PC-9 (cell line): ENCODE measurements around the gene EFNA4. TPM values are rescaled to one million over a fixed set of nuclear protein-coding genes. Genes with fewer than 3 reads are reported as not detected.

ENCODE experiments used
- Bru-seq: library from RNA; stranded (reverse); fragments of 400-500 nt; gene quantifications from one replicate; lab custom pipeline; 2021; lab: Mats Ljungman, UMichigan
- BruChase-seq, 2 experiments: library from RNA; stranded (reverse); fragments of 400-500 nt; gene quantifications; one replicate each; lab custom pipeline; 2021; lab: Mats Ljungman, UMichigan
- BruUV-seq: library from RNA; stranded (reverse); fragments of 400-500 nt; replicated peaks from 2 replicates; lab custom pipeline; 2021; lab: Mats Ljungman, UMichigan
- CTCF ChIA-PET: fragments of 300-600 bp; sonication (Branson Sonifier 250); formaldehyde crosslinking; loops from one replicate; lab custom pipeline; 2022; ENCODE audit warnings: antibody characterized with exemption; lab: Charles Lee
- POLR2A ChIA-PET: fragments of 300-600 bp; sonication (Branson Sonifier 250); formaldehyde crosslinking; loops from one replicate; lab custom pipeline; 2022; ENCODE audit warnings: antibody characterized with exemption; ENCODE audit not compliant: unreplicated experiment; lab: Charles Lee
- DNase-seq, 2 experiments: peaks; one replicate each; pipeline versions ENCODE4 v3.0.0 to v3.0.0-alpha.2; 2015 to 2022; ENCODE audit warnings: mixed read lengths in 1 of 2
- H2AFZ ChIP-seq: fragments of 200-600 bp; sonication (generic); 2 replicates; pipeline ENCODE4 v1.8.1; 2017; ENCODE audit warnings: antibody characterized with exemption
- H3F3A ChIP-seq: fragments of 200-600 bp; sonication (generic); 2 replicates; pipeline ENCODE4 v1.8.1; 2017; ENCODE audit warnings: antibody characterized with exemption, mild to moderate bottlenecking, low read depth; ENCODE audit not compliant: insufficient read depth
- H3K27ac ChIP-seq: fragments of 200-600 bp; sonication (generic); 2 replicates; pipeline ENCODE4 v1.6.1; 2016; ENCODE audit warnings: mixed run types
- H3K27me3 ChIP-seq: fragments of 200-600 bp; sonication (generic); 2 replicates; pipeline ENCODE4 v1.6.1; 2016; ENCODE audit warnings: low read depth, mixed run types; ENCODE audit not compliant: insufficient read depth
- H3K36me3 ChIP-seq: fragments of 200-600 bp; sonication (generic); 2 replicates; pipeline ENCODE4 v1.6.1; 2016; ENCODE audit warnings: low read depth, mixed run types
- H3K4me1 ChIP-seq: fragments of 200-600 bp; sonication (generic); replicated peaks from 2 replicates; pipeline ENCODE4 v1.6.1; 2016; ENCODE audit warnings: mixed run types; ENCODE audit not compliant: insufficient read depth
- H3K4me2 ChIP-seq: fragments of 200-600 bp; sonication (generic); 2 replicates; pipeline ENCODE4 v1.6.1; 2017; ENCODE audit warnings: mixed run types
- H3K4me3 ChIP-seq: fragments of 200-600 bp; sonication (generic); 2 replicates; pipeline ENCODE4 v1.6.1; 2016; ENCODE audit warnings: mixed run types
- H3K79me2 ChIP-seq: fragments of 200-600 bp; sonication (generic); 2 replicates; pipeline ENCODE4 v1.6.1; 2017; ENCODE audit warnings: low read depth, mixed run types
- H3K9me2 ChIP-seq: fragments of 200-600 bp; sonication (generic); 2 replicates; pipeline ENCODE4 v1.8.1; 2017; ENCODE audit warnings: mild to moderate bottlenecking; ENCODE audit not compliant: insufficient read depth
- H3K9me3 ChIP-seq: fragments of 200-600 bp; sonication (generic); 2 replicates; pipeline ENCODE4 v1.8.1; 2016; ENCODE audit warnings: low read depth; ENCODE audit not compliant: insufficient read depth
- H4K20me1 ChIP-seq: fragments of 200-600 bp; sonication (generic); 2 replicates; pipeline ENCODE4 v1.8.1; 2017; ENCODE audit not compliant: insufficient read depth
- EZH2 ChIP-seq: fragments of 200-600 bp; sonication (generic); IDR thresholded peaks from 2 replicates; pipeline ENCODE4 v1.8.0; 2017; ENCODE audit warnings: antibody characterized with exemption, low read depth
- intact Hi-C: fragments of 100-400 bp; cut with micrococcal nuclease; formaldehyde crosslinking; loops from one replicate; pipeline ENCODE4 v1.10.0; 2022; ENCODE audit not compliant: unreplicated experiment
- long read RNA-seq: library from polyadenylated mRNA; stranded (forward); transcript quantifications from one replicate; pipeline ENCODE4 v2.0.0, GENCODE V29; 2022
- total RNA-seq: library from RNA; stranded (reverse); gene quantifications from 2 replicates; pipeline ENCODE4 v1.2.3, GENCODE V29; 2021
- TF ChIP-seq, protein P1 (sequence below): fragments of 200-600 bp; sonication (generic); conservative IDR thresholded peaks from 2 replicates; pipeline ENCODE4 v1.6.1; 2017; ENCODE audit warnings: mixed run types, antibody characterized with exemption, mild to moderate bottlenecking, moderate library complexity

EFNA4 gene, protein sequence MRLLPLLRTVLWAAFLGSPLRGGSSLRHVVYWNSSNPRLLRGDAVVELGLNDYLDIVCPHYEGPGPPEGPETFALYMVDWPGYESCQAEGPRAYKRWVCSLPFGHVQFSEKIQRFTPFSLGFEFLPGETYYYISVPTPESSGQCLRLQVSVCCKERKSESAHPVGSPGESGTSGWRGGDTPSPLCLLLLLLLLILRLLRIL
- 14.0 and 17.3 TPM in 2 replicates for total RNA-seq
- Bru-seq, nascent RNA: percentile 62 among the genes with signal in this experiment
- BruChase-seq, experiment 1, labeled RNA remaining after a 2-hour chase: percentile 82 among the genes with signal in this experiment
- BruChase-seq, experiment 2, labeled RNA remaining after a 6-hour chase: percentile 85 among the genes with signal in this experiment
- long read RNA-seq, transcript EFNA4-202 (4 exons, 1,263 nt): major isoform, 10 of 11 reads
- long read RNA-seq, partial matches to known transcripts: 0 of 11 reads
- long read RNA-seq, other reads (novel, unspliced or antisense): 1 of 11 reads

DNA sequence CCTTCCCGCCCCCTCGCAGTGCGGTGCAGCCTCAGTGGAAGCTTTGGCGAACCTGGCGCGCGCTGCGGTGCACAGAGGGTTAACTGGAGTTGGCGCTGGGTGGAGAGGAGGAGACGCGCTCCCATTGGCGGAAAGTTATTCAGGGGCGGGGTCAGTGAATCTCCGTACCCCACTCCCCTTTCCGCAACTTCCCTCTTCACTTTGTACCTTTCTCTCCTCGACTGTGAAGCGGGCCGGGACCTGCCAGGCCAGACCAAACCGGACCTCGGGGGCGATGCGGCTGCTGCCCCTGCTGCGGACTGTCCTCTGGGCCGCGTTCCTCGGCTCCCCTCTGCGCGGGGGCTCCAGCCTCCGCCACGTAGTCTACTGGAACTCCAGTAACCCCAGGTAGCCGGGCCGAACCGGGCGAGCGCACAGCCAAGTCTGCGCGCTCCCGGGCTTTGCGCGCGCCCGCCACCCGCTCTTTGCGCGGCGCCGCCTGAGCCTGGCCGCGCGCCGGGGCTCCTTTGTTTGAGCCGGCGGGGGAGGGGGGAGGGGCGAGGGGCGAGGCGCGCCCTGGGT, at the start of gene EFNA4:
Gene EFNA4, plus strand, starts transcription at position 191 of the 561 bp plus-strand sequence. Its CDS starts 84 bp downstream, at position 275.
- TF ChIP-seq, protein P1, sequence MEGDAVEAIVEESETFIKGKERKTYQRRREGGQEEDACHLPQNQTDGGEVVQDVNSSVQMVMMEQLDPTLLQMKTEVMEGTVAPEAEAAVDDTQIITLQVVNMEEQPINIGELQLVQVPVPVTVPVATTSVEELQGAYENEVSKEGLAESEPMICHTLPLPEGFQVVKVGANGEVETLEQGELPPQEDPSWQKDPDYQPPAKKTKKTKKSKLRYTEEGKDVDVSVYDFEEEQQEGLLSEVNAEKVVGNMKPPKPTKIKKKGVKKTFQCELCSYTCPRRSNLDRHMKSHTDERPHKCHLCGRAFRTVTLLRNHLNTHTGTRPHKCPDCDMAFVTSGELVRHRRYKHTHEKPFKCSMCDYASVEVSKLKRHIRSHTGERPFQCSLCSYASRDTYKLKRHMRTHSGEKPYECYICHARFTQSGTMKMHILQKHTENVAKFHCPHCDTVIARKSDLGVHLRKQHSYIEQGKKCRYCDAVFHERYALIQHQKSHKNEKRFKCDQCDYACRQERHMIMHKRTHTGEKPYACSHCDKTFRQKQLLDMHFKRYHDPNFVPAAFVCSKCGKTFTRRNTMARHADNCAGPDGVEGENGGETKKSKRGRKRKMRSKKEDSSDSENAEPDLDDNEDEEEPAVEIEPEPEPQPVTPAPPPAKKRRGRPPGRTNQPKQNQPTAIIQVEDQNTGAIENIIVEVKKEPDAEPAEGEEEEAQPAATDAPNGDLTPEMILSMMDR: no peak
- TF ChIP-seq EZH2: no peak
- Histone ChIP-seq H3K9me3 (no peaks in the 10 kb centered on the region), H3K36me3 (peaks cover 6% of the 10 kb centered on the region; the same call in 1 of the 2 replicates), H3K4me1 (peaks cover 10% of the 10 kb centered on the region), H3K27ac (no peak within 1 kb of the TSS), H3K4me3 (peak within 1 kb of the TSS; percentile 74), H3K4me2 (peak within 1 kb of the TSS; percentile 80), H3F3A (peaks cover 24% of the 10 kb centered on the region; the same call in 1 of the 2 replicates), H3K27me3 (no peaks in the 10 kb centered on the region), H2AFZ (peak within 1 kb of the TSS; percentile 77), H4K20me1 (peaks cover 7% of the 10 kb centered on the region), H3K79me2 (peaks cover 13% of the 10 kb centered on the region), H3K9me2 (no peaks in the 10 kb centered on the region)
- DNase-seq: peak; percentile 79 to 82
- ChIA-PET CTCF (no interaction called here), POLR2A (interaction anchor here (0.6 to 0.7 kb wide), 3 partner anchors 65 to 92 kb away, joined by 3 to 6 read pairs (median 4); no protein-coding TSS in a partner anchor)
- intact Hi-C loops: loop anchor here (1.0 to 5.0 kb wide), 3 partner anchors 21 to 506 kb away; partner anchors contain the start of gene UBE2Q1
- BruUV-seq: no TSS peak

DNA sequence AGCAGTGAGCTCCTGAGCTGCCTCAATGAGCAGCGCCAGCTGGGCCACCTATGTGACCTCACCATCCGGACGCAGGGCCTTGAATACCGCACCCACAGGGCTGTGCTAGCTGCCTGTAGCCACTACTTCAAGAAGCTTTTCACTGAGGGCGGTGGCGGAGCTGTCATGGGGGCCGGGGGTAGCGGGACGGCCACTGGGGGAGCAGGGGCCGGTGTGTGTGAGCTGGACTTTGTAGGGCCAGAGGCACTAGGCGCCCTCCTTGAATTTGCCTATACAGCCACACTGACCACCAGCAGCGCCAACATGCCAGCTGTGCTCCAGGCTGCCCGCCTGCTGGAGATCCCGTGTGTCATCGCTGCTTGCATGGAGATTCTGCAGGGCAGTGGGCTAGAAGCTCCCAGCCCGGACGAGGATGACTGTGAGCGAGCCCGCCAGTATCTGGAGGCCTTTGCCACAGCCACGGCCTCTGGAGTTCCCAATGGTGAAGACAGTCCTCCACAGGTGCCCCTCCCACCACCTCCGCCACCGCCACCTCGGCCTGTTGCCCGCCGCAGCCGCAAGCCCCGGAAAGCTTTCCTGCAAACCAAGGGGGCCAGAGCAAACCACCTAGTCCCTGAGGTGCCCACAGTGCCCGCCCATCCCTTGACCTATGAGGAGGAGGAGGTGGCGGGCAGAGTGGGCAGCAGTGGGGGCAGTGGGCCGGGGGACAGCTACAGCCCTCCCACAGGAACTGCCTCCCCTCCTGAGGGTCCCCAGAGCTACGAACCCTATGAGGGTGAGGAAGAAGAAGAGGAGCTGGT, 48.6 kb upstream of the EFNA4 start:
- CTCF ChIA-PET: interaction anchor here (0.5 kb wide), 1 partner anchor 68 kb away, joined by 7 read pairs; no protein-coding TSS in a partner anchor
- BruUV-seq: no TSS peak
- no peak overlapping the region for H3K4me3 ChIP-seq

More for the DNA sequence above, 48.6 kb upstream of the EFNA4 start:
- Histone ChIP-seq H3K4me1 (peaks cover 28% of the 10 kb centered on the region), H3K27me3 (no peaks in the 10 kb centered on the region), H3K9me3 (no peaks in the 10 kb centered on the region), H3K79me2 (peaks cover 4% of the 10 kb centered on the region; the same call in 1 of the 2 replicates), H3F3A (peaks cover 37% of the 10 kb centered on the region), H3K36me3 (no peaks in the 10 kb centered on the region), H3K9me2 (no peaks in the 10 kb centered on the region), H3K27ac (no peak overlapping the region), H3K4me2 (no peak overlapping the region), H2AFZ (no peak overlapping the region), H4K20me1 (peaks cover 23% of the 10 kb centered on the region)
- intact Hi-C loops: no loop called here
- POLR2A ChIA-PET: no interaction called here
- no peak for DNase-seq
- TF ChIP-seq, protein P1: no peak
- no peak for TF ChIP-seq EZH2
